Liver (tissue), 3 donors: ENCODE measurements around the gene ZSWIM8.

Experiments used
- ATF3 ChIP-seq: IDR thresholded peaks from 2 replicates; pipeline ENCODE4 v1.6.1; 2016; ENCODE audit warnings: antibody characterized with exemption
- CTCF ChIP-seq: fragments of 150-350 bp; IDR thresholded peaks from 2 replicates; pipeline ENCODE4 v1.5.1; 2017; ENCODE audit warnings: improper control_type of control experiment, low read depth, low read length; ENCODE audit not compliant: missing input control
- EGR1 ChIP-seq, 2 donors: IDR thresholded peaks; 2 replicates each; pipeline ENCODE4 v1.6.1; 2016 to 2018; ENCODE audit warnings: antibody characterized with exemption in 2 of 2, low read depth in 2 of 2
- FOXA1 ChIP-seq: IDR thresholded peaks from 2 replicates; pipeline ENCODE4 v1.6.1; 2016; ENCODE audit warnings: antibody characterized with exemption
- GABPA ChIP-seq, 2 donors: IDR thresholded peaks in 1 of 2; conservative IDR thresholded peaks in 1 of 2; 2 replicates each; pipeline ENCODE4 v1.6.1; 2016; ENCODE audit warnings: antibody characterized with exemption in 2 of 2, mild to moderate bottlenecking in 1 of 2, moderate library complexity in 1 of 2
- JUND ChIP-seq, 2 donors: IDR thresholded peaks; 2 replicates each; pipeline ENCODE4 v1.6.1; 2016; ENCODE audit warnings: antibody characterized with exemption in 2 of 2
- MAX ChIP-seq: IDR thresholded peaks from 2 replicates; pipeline ENCODE4 v1.6.1; 2016; ENCODE audit warnings: antibody characterized with exemption
- RAD21 ChIP-seq, 2 donors: IDR thresholded peaks; 2 replicates each; pipeline ENCODE4 v1.6.1; 2016; ENCODE audit warnings: antibody characterized with exemption in 2 of 2, mild to moderate bottlenecking in 2 of 2
- REST ChIP-seq: IDR thresholded peaks from 2 replicates; pipeline ENCODE4 v1.6.1; 2016; ENCODE audit warnings: antibody characterized with exemption, mild to moderate bottlenecking
- RXRA ChIP-seq, 2 donors: IDR thresholded peaks; 2 replicates each; pipeline ENCODE4 v1.6.1; 2017 to 2018; ENCODE audit warnings: antibody characterized with exemption in 2 of 2, mild to moderate bottlenecking in 1 of 2
- SP1 ChIP-seq: IDR thresholded peaks from 2 replicates; pipeline ENCODE4 v1.6.1; 2018; ENCODE audit warnings: antibody characterized with exemption, mild to moderate bottlenecking
- TAF1 ChIP-seq: conservative IDR thresholded peaks from 2 replicates; pipeline ENCODE4 v1.6.1; 2016; ENCODE audit warnings: antibody characterized with exemption, mild to moderate bottlenecking
- YY1 ChIP-seq: IDR thresholded peaks from 2 replicates; pipeline ENCODE4 v1.6.1; 2016; ENCODE audit warnings: antibody characterized with exemption, mild to moderate bottlenecking
- ZBTB33 ChIP-seq: IDR thresholded peaks from 2 replicates; pipeline ENCODE4 v1.6.1; 2016; ENCODE audit warnings: antibody characterized with exemption
- donor health status: healthy.
- donor health status: healthy.

- TF ChIP-seq ATF3 (no peak), CTCF (no peak), TAF1 (no peak), GABPA (IDR thresholded peaks at IDR 0.05 in 1 of 2, conservative IDR thresholded peaks at IDR 0.05 in 1 of 2) (no peak), ZBTB33 (no peak), RXRA (IDR thresholded peaks at IDR 0.05) (no peak), MAX (no peak), RAD21 (IDR thresholded peaks at IDR 0.05) (no peak), JUND (IDR thresholded peaks at IDR 0.05) (no peak), SP1 (no peak), YY1 (no peak), FOXA1 (no peak), REST (no peak), EGR1 (IDR thresholded peaks at IDR 0.05; ENCODE audit: low read depth in 2 of 2) (no peak)
Observed at GRCh38 chr10:73838008-73838567, 52.7 kb downstream of the ZSWIM8 start.
